ENCODE measurements around the gene EHMT1.

Gene EHMT1

GRCh38 chr9:137814841-137815240 lies 196.0 kb downstream of the EHMT1 start:
- no peak for DNase-seq

- DNase-seq = no peak
These were observed 196.8 kb downstream of the EHMT1 start for GRCh38 chr9:137815256-137816255.

- no peak for DNase-seq
These were observed 197.9 kb downstream of the EHMT1 start for GRCh38 chr9:137816531-137817235.

GRCh38 chr9:137817236-137818200 lies 198.7 kb downstream of the EHMT1 start:
- DNase-seq = no peak

- DNase-seq = no peak
These were observed 199.5 kb downstream of the EHMT1 start for GRCh38 chr9:137818286-137818685.

- DNase-seq = no peak
These were observed 201.5 kb downstream of the EHMT1 start for GRCh38 chr9:137820161-137820855.

- no peak for DNase-seq
These were observed 205.4 kb downstream of the EHMT1 start for GRCh38 chr9:137823986-137824771.

GRCh38 chr9:137825324-137825989 lies 206.7 kb downstream of the EHMT1 start:
- DNase-seq = no peak

GRCh38 chr9:137827908-137828526 lies 209.2 kb downstream of the EHMT1 start:
- DNase-seq = no peak

GRCh38 chr9:137828527-137829259 lies 209.9 kb downstream of the EHMT1 start:
- no peak for DNase-seq

- DNase-seq = no peak
These were observed 210.6 kb downstream of the EHMT1 start for GRCh38 chr9:137829260-137829996.

GRCh38 chr9:137832191-137832700 lies 213.4 kb downstream of the EHMT1 start:
- DNase-seq = no peak

- DNase-seq = no peak
These were observed 214.2 kb downstream of the EHMT1 start for GRCh38 chr9:137832830-137833590.

- DNase-seq = no peak
These were observed 215.2 kb downstream of the EHMT1 start for GRCh38 chr9:137833721-137834613.

GRCh38 chr9:137834846-137835546 lies 216.2 kb downstream of the EHMT1 start:
- DNase-seq = no peak
